SU-DHL-6 (cell line): ENCODE results near the gene EPHB2.

Source experiments
- CTCF ChIP-seq: fragments of 200-600 bp; sonication (generic); IDR thresholded peaks from one replicate; pipeline ENCODE4 v1.5.1; 2017; ENCODE audit warnings: antibody characterized with exemption, mild to moderate bottlenecking, low read length, moderate library complexity; ENCODE audit not compliant: insufficient read depth, poor library complexity, severe bottlenecking
- EZH2phosphoT487 ChIP-seq: fragments of 200-600 bp; sonication (generic), shearing (Covaris generic); conservative IDR thresholded peaks from 2 replicates; pipeline ENCODE4 v1.6.1; 2018; ENCODE audit warnings: mild to moderate bottlenecking, antibody characterized with exemption, low read length, moderate library complexity, mixed read lengths

- TF ChIP-seq CTCF (no peak), EZH2phosphoT487 (no peak)
These were observed 106.2 kb downstream of the EPHB2 start for GRCh38 chr1:22816803-22817202.
